Germinal center (tissue), 1 donor: ENCODE measurements around the gene STAG1.

ENCODE experiments used
- DNase-seq: peaks from one replicate; pipeline ENCODE4 v3.0.0; 2012; ENCODE audit warnings: mixed read lengths, low spot score

STAG1 gene

DNA sequence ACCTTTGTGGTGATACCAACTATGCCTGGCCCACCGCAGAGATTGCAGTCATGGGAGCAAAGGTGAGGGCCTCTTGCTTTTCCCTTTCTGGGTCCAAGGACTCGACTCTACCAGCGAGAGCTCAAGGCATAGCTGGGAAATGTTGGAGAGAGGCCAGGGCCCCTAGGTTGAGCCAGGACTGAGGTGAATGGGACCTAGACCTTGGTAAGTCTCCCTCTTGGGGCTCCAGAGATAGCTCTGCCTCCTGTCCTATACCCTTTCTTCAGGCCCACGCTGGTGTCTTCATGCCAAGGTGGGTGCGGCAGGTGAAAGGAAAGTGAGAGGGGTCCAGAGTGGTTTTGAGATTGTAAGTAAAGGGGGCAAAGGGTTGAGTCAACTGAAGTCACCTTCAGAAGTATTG, 424.5 kb downstream of the STAG1 start:
- no peak for DNase-seq

DNA sequence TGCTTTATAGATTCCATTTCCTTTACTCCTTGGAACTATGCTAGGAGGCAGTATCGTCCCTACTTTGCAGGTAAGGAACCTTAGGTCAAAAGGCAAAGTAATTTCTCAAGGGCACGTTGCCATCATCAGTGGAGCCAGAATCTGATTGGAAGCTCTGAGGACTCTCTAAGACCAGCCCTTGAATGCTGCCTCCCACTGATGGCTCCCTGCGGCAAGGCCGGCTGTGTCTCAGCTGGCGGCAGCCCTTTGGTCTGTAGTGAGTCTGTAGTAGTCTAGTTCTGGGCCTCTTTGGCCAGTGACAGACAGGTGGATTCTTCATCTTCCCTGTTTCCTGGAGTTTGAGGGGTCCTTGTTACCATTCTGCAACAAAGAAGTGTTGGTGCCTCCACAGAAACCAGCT, 425.9 kb downstream of the STAG1 start:
- DNase-seq: no peak

DNA sequence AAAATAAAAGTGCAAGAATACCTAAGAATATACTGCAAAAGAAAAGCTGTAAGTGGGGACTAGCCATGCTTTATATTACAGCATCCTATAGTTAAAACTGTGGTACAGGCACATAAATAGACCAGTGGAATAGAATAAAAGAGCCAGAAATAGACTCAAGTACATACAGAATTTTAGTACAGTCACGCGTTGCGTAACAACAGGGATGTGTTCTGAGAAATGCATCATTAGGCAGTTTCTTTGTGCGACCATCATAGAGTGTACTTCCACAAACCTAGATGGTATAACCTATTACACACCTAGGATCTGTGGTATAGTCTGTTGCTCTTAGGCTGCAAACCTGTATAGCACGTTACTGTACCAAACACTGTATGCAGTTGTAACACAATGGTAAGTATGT, 440.2 kb downstream of the STAG1 start:
- DNase-seq: no peak

DNA sequence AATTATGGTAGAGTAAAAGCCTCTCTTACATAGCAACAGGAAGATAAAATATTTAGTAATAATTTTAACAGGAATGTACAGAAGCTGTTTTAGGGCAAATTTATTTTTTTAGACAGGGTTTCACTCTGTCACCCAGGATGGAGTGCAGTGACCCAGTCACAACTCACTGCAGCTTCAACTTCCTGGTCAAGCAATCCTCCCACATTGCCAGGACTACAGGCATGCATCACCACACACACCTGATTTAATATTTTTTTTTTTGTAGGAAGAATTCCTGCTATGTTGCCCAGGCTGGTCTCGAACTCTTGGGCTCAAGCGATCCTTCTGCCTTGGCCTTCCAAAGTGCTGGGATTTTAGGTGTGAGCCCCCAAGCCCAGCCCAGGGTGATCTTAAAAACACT, 440.9 kb downstream of the STAG1 start:
- DNase-seq: no peak

DNA sequence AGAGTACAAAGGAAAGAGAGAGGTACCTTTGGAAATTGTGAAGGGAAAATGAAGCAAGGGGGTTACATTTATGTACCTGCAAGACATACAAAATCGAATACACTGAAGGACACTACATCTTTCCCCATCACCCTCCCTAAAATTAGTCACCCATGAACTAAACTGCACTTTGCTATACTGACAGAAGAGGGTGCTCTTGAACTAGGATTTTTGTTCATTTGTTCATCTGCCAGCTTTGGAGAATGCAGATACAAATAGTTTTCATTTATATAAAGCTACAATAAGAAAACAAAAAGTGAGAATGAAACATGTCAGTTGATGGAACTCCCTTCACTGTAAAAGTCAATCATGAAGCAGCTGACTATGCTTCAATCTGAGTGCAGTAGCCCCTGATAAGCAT, 446.3 kb downstream of the STAG1 start:
- peak; percentile 63 for DNase-seq

DNA sequence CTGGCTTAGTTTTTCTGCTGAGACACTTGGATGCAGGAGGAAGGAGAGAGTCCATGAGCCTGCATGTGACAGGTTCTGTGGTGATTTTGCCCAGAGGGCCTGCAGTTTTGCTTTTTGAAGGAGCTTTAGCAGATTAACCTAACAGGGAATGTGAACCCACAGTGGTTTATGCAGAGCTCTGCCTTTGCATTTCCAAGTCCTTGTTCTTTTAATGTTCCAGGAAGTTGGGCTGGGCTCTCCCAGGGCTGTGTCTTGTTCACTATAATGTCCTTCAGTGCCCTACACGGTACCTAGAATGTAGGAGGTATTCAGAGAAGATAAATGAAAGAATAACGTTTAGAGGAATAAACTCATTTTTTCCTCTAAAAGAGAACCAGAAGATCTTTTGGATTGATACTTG, 451.7 kb downstream of the STAG1 start:
- no peak for DNase-seq

DNA sequence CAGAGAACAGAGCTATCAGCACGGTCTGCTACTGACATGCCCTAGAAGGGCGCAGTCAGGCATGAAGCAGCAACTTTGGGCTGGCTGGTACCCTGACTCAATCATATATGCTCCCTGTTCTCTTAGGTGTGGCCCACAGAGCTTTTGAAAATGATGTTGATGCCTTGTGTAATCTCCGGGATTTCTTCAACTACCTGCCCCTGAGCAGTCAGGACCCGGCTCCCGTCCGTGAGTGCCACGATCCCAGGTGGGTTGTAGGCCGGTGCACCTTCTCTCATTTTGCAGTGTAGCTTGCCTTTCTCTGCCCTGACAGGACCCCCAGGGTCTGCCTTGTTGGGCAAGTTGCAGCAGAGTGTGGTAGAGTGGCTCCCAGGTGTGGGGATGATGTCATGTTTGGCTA, 454.4 kb downstream of the STAG1 start:
- DNase-seq: no peak

DNA sequence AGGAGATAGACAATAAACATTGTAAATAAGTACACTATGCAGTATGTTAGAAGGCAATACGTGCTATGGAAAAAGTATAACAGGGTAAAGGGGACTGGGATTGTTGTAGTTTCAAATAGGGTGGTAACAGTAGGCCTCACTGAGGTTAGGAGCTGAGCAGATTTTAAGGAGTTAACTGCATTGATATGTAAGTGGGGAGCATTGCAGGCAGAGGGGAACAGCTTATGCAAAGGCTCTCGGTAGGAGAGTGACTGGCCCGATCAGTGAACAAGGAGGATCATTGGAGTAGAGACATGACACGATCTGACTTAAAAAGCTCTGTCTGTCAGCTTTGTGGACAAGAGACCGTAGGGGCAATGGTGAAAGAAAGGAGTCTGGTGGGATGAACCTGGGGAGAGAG, 455.2 kb downstream of the STAG1 start:
- DNase-seq: no peak

DNA sequence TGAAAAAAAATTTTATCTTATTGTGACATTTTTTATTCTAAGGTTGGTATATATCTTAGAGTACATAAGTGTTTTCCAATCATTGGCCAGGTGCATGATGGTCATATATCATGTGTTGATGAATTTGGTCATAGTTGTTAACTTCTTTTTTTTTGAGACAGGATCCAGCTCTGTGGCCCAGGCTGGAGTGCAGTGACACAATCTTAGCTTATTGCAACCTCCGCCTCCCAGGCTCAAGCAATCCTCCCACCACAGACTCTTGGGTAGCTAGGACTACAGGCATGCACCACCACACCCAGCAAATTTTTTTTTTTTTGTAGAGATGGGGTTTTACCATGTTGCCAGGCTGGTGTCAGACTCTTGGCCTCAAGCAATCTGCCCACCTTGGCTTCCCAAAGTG, 458.0 kb downstream of the STAG1 start:
- DNase-seq: no peak

DNA sequence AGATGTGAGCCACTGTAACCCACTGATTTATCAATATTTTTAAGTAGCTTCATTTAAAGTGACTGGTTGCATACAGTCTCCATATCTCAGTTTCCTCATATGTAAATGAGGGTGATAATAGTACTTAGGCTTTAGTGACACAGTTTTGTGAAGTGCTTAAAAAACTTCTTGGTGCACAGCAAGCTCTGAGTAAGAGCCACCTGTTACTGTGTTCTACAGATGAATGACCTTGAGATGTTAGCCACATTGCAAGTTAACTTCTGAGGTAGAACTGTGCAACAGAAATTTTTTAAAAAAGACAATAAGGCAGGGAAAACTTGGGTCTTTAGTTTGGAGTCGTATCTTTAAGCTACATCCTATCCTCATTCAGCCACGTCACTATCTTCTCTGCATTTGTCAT, 458.9 kb downstream of the STAG1 start:
- DNase-seq: no peak

DNA sequence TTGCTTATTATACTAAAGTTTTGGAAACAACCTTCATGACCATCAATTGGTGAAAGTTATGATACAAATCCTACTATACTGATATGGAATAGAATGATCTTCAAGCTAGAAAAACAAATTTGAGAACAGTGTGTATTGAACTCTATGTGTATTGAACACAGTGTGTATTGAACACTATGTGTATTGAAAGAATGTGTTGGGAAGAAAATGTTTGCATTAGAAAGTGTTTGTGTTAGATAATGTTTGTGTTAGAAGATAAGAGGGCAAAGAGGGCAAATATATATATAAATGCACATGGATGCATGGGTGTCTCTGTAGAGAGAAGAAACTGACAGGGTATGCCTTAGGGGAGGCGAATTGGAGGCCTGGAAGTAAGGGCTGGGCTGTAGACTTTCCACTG, 459.7 kb downstream of the STAG1 start:
- no peak for DNase-seq

DNA sequence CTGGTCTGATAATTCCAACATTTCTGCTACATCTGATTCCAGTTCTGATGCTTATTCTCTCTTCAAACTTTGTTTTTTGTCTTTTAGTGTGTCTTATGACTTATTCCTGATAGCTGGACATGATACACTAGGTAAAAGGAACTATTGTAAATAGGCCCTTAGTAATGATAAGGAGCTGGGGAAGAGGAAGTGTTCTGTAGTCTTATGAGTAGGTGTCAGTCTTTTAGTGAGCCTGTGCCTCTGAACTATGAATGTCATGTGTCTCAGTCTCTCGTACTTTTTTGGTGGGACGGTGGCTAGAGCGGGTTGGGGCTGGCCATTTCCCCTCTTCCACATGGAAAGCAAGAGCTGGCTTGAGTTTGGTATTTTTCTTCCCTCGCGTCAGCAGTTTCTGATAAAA, 460.9 kb downstream of the STAG1 start:
- no peak for DNase-seq
